Stimulated activated CD8-positive, alpha-beta memory T cell treated with anti-CD3 and anti-CD28 coated beads, Interleukin-12 subunit alpha, Interleukin-12 subunit beta, amount 100 ng/mL, for 24 hours (primary cell): ENCODE results near the gene PLEKHA8.

ENCODE experiments used
- DNase-seq: peaks from one replicate; pipeline ENCODE4 v3.0.0-alpha.2; 2020; ENCODE audit errors: extremely low read depth

Gene PLEKHA8

DNA sequence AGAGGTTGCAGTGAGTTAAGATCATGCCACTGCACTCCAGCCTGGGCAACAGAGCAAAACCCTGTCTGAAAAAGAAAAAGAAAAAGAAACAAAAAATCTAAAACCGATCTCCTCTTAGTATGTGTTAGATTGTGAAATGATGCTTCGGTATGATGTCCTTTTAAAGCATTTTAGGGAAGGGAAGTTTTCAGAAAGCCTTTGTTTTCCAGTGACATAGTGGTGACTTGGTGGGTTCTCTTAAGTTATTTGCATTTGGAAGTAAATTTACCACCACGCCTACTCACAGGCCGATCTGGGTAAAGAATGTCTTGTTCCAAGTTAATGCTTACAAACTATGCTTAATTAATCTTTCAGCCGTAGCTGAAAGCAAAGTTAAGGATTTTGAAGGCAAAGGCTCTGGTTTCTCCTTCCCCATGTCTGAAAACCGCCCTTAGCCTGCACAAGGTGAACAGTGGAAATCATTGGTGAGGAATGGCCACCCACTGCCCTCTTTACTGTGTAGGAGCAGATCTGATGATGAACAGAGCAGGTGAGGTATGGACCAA, 117.3 kb downstream of the PLEKHA8 start:
- DNase-seq, result no peak

- DNase-seq, result no peak
Observed at GRCh38 chr7:30146127-30146612, 118.0 kb downstream of the PLEKHA8 start.

GRCh38 chr7:30147223-30147622, 119.0 kb downstream of the PLEKHA8 start:
- DNase-seq, result no peak

- DNase-seq, result no peak
Observed at GRCh38 chr7:30147785-30148184, 119.6 kb downstream of the PLEKHA8 start.

DNA sequence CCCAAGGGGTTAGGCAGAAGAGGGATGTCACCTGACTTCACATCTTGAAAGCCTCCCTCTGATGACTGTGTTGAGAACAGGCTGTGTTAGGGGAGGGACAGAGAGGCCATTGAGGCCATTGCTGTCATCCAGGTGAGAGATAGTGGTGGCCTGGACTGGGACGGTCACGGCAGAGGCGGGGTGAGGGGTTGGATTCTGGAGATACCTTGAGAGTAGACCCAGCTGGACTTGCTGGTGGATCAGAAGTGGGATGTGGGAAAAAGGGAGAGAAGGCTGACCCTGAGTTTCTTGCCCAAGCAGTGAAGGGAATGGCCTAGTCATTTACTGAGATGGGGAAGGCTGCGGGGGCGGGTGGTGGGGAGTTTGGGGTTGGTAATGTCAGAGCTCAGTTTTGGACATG, 120.2 kb downstream of the PLEKHA8 start:
- no peak for DNase-seq

GRCh38 chr7:30148951-30149459, 120.8 kb downstream of the PLEKHA8 start:
- DNase-seq, result no peak

GRCh38 chr7:30149640-30150272, 121.5 kb downstream of the PLEKHA8 start:
- DNase-seq, result no peak

DNA sequence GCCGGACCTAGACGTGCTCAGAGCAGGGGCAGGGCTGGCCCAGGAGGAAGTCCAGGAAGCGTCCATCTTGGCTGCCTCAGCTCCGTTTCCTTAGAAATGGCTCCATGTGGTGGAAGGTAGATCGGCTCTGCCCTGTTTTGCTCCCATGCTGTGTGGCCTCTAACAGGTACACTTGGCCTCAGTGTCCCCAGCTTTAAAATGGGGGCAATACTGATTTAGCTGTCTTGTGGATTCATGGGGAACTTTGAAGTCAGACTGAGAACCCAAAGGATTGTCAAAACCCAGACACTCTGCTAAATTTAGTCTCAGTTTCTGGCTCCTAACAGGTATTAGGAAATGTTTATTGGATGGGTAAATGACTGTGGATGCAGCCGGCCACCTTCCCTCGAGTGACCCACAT, 122.5 kb downstream of the PLEKHA8 start:
- no peak for DNase-seq

DNA sequence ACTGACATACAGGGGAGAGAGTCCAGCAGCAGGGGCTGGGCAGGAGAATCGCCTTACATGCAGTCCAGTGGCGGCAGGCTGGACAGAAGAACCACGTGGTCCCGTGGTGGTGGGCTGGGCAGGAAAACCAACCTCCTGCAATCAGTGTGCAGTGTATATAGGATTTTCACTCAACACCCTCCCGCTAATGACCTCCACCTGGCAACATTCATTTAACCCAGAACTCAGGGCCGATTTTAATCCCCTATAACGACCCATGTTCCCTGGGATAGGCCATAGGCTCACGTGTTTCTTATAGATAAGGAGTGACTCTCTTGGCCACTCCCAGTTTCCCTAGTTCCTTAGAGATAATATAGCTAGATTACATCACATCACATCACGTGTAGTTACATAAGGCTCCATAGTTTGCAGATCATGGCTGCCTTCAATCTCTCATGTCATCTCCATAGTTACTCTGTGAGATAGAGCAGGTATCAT, 125.9 kb downstream of the PLEKHA8 start:
- no peak for DNase-seq

- no peak for DNase-seq
Observed at GRCh38 chr7:30155481-30155880, 127.3 kb downstream of the PLEKHA8 start.

GRCh38 chr7:30157204-30157603, 129.0 kb downstream of the PLEKHA8 start:
- no peak for DNase-seq

DNA sequence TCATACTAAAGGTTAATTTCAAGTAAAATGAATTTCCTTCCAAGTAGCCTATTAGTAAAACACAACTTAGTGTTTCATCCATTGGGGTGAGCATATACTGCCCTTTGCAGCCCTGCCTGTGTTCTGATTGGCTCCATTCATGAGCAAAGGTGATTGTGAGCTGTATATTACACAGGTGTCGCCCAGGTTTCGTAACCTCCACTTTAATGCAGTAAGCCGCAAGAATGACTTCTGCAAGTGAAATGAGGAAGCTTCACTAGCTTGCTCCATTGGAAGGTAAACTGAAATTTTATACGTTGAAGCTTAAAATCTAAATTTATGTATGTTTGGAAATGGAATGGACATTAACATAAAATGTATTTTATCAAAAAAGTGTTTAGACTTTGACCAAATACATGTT, 131.0 kb downstream of the PLEKHA8 start:
- DNase-seq, result no peak

DNA sequence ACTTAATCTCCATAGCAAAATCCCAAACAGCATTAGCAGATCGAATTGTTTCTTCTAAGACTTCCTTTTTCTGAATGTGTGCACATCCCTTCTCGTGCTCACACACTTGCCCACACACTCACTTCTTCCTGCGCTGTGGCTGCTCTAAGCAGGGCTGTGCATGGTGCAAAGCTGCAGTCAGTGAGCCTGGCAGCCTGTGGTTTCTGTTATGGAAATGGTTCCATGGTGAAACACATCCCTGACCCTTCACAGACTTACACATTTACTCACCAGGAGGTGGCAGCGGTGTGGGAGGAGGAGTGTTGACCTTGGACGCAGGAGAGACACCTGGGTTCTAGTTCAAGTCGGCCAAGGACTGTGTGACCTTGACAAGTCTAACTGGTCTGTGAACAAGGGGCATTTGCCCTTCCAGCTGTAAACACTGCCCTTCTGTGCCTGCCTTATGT, 131.5 kb downstream of the PLEKHA8 start:
- no peak for DNase-seq

- no peak for DNase-seq
Observed at GRCh38 chr7:30160329-30160728, 132.1 kb downstream of the PLEKHA8 start.

GRCh38 chr7:30162133-30162532, 133.9 kb downstream of the PLEKHA8 start:
- no peak for DNase-seq

- DNase-seq, result no peak
Observed at GRCh38 chr7:30162622-30163124, 134.5 kb downstream of the PLEKHA8 start.

- DNase-seq, result no peak
Observed at GRCh38 chr7:30163231-30163894, 135.2 kb downstream of the PLEKHA8 start.

DNA sequence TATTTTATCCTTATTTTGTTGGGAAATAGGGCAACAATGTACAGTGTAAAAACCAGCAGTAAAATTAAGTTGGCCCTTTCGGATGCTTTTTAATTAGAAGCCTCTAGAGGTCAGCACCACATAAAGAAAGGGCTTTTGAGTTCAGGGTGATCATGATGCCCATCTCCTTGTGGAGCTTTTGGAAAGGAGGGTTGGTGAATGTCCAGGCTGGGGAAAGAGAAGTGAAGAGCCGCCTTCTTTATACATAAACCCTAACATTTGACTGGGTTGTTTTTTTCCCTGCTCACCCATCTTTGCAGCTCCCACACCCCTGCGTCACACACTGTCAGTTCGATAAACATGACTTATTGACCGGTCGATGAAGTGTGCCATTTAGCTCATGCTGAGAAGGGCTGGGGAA, 136.4 kb downstream of the PLEKHA8 start:
- no peak for DNase-seq

DNA sequence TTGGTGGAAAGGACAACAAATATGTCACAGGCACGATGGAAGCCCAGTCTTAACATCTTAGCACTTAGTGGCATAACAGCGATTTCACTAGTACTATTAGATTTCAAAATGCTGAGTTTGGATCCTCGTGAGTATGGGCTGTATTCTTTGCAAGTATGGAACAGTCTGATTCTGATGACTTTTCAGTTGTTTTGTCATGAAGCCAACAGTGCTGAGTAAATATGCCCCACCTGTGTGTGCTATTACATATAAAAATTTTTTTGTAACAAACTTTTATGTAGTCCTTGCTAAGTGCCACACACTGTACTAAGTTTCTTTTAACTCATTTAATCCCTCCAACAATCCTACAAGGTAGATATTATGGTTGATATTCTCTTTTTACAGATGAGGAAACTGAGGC, 137.4 kb downstream of the PLEKHA8 start:
- no peak for DNase-seq

- DNase-seq, result no peak
Observed at GRCh38 chr7:30166155-30166840, 138.1 kb downstream of the PLEKHA8 start.

- no peak for DNase-seq
Observed at GRCh38 chr7:30166841-30167235, 138.6 kb downstream of the PLEKHA8 start.

DNA sequence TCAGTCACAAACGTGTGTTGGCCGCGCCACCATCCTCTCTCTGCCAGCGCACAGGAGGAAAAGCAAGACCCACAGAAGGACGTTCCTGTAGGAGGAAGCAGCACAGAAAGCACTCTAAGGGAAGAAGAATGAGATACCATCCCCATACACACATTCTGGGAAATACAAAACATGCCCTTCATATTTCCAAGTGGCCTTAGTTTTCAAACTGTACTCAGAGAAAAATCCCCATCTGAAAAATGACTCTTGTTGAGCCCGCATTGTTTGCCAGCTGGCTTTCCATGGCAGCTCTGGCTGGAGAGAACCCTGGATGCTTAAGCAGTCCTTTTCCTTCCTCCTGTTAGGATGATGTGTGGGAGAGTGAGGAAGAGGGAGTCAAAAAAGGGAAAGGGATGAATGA, 139.7 kb downstream of the PLEKHA8 start:
- no peak for DNase-seq
